ENCODE results near the gene PAK5. TPM values are rescaled to one million over a fixed set of nuclear protein-coding genes. Genes with fewer than 3 reads are reported as not detected.

The PAK5 gene
- total RNA-seq, 2 experiments from 2014 or later = not detected

DNA sequence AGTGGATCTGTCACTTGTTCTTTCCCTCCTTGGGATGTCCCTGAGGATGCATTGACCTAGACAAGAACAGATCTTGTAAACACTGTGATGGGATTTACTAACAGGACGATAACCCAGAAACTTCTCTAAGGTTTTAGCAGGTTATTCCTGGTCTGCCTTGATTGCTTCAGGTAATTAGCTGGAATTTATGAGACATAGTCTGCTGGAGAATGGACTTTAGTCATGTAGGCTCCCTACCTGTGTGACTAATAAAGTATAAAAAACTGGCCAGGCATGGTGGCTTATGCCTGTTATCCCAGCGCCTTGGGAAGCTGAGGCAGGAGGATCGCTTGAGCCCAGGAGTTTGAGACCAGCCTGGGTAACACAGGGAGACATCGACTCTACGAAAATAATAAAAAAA, 96.1 kb downstream of the PAK5 start:
- ATAC-seq (ENCODE audit: poor library complexity) = no peak
- Mint-ChIP-seq H3K36me3 (ENCODE audit: low read depth) (no peaks in the 10 kb centered on the region), H3K27ac (no peak overlapping the region), H3K4me3 (no peak overlapping the region), H3K4me1 (ENCODE audit: low read depth) (no peaks in the 10 kb centered on the region), H3K27me3 (no peaks in the 10 kb centered on the region), H3K9me3 (peaks cover 8% of the 10 kb centered on the region)
- no peak overlapping the region for H3K4me3 ChIP-seq (ENCODE audit: low read length)
- POLR2A ChIA-PET = no interaction called here
- DNase-seq = no peak
- H3K9me3 ChIP-seq (ENCODE audit: control insufficient read depth in 1 of 2, insufficient read depth in 1 of 2, low read length in 2 of 2) = peaks cover 0 to 1% of the 10 kb centered on the region in 2 experiments
- intact Hi-C loops (cut with DNase I, micrococcal nuclease) = no loop called here
- H3K27ac ChIP-seq (ENCODE audit: low read depth in 1 of 2, low read length in 2 of 2) = no peak overlapping the region
- no peaks in the 10 kb centered on the region for H3K27me3 ChIP-seq (ENCODE audit: control insufficient read depth in 1 of 2, insufficient read depth in 2 of 2, low read length in 2 of 2)
- no peaks in the 10 kb centered on the region for H3K36me3 ChIP-seq (ENCODE audit: insufficient read depth, low read length)
- TF ChIP-seq CTCF (IDR thresholded peaks at IDR 0.05) = no peak
- H3K4me1 ChIP-seq (ENCODE audit: insufficient read depth, low read length) = no peaks in the 10 kb centered on the region
- CTCF ChIA-PET = no interaction called here

GRCh38 chr20:9741996-9742395, 96.9 kb downstream of the PAK5 start:
- no peak for TF ChIP-seq CTCF (IDR thresholded peaks at IDR 0.05)
- ATAC-seq (ENCODE audit: poor library complexity) = no peak
- Histone ChIP-seq H3K9me3 (ENCODE audit: control insufficient read depth in 1 of 2, insufficient read depth in 1 of 2, low read length in 2 of 2) (peaks cover 0 to 4% of the 10 kb centered on the region in 2 experiments), H3K4me3 (ENCODE audit: low read length) (no peak overlapping the region), H3K27ac (ENCODE audit: low read depth in 1 of 2, low read length in 2 of 2) (no peak overlapping the region), H3K27me3 (ENCODE audit: control insufficient read depth in 1 of 2, insufficient read depth in 2 of 2, low read length in 2 of 2) (no peaks in the 10 kb centered on the region), H3K4me1 (ENCODE audit: insufficient read depth, low read length) (no peaks in the 10 kb centered on the region), H3K36me3 (ENCODE audit: insufficient read depth, low read length) (no peaks in the 10 kb centered on the region)
- intact Hi-C loops (cut with DNase I, micrococcal nuclease) = no loop called here
- ChIA-PET CTCF (no interaction called here), POLR2A (no interaction called here)
- H3K4me3 Mint-ChIP-seq = no peak overlapping the region
- no peak for DNase-seq
- peaks cover 8% of the 10 kb centered on the region for H3K9me3 Mint-ChIP-seq
- no peaks in the 10 kb centered on the region for H3K4me1 Mint-ChIP-seq (ENCODE audit: low read depth)
- no peak overlapping the region for H3K27ac Mint-ChIP-seq
- H3K36me3 Mint-ChIP-seq (ENCODE audit: low read depth) = no peaks in the 10 kb centered on the region
- H3K27me3 Mint-ChIP-seq = no peaks in the 10 kb centered on the region

DNA sequence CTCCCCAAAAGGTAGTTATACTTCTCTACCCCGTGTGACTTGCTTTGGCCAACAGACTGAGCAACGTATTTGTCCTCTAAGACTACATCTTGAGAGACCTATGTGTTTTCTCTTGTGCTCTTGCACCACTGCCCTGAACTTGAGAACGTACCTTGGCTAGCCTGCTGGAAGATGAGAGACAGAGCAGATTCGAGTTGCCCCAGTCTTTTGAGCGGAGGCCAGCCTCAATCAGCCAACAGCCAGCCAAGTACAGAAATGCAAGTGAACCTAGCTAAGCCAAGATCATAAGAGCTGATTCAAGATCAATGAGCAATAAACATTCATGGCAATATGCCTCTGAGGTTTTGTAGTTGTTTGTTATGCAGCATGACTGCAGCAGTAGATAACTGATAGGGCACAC, 98.4 kb downstream of the PAK5 start:
- intact Hi-C loops (cut with DNase I, micrococcal nuclease) = no loop called here
- Mint-ChIP-seq H3K27ac (no peak overlapping the region), H3K4me1 (ENCODE audit: low read depth) (no peaks in the 10 kb centered on the region), H3K9me3 (peaks cover 2% of the 10 kb centered on the region), H3K36me3 (ENCODE audit: low read depth) (no peaks in the 10 kb centered on the region), H3K27me3 (no peaks in the 10 kb centered on the region), H3K4me3 (no peak overlapping the region)
- Histone ChIP-seq H3K27me3 (ENCODE audit: control insufficient read depth in 1 of 2, insufficient read depth in 2 of 2, low read length in 2 of 2) (no peaks in the 10 kb centered on the region), H3K27ac (ENCODE audit: low read depth in 1 of 2, low read length in 2 of 2) (no peak overlapping the region), H3K4me1 (ENCODE audit: insufficient read depth, low read length) (no peaks in the 10 kb centered on the region), H3K9me3 (ENCODE audit: control insufficient read depth in 1 of 2, insufficient read depth in 1 of 2, low read length in 2 of 2) (peaks cover 4% of the 10 kb centered on the region in 2 experiments), H3K36me3 (ENCODE audit: insufficient read depth, low read length) (no peaks in the 10 kb centered on the region), H3K4me3 (ENCODE audit: low read length) (no peak overlapping the region)
- no peak for ATAC-seq (ENCODE audit: poor library complexity)
- CTCF ChIA-PET = no interaction called here
- TF ChIP-seq CTCF (IDR thresholded peaks at IDR 0.05) = no peak
- POLR2A ChIA-PET = no interaction called here
- no peak for DNase-seq

All from CD4-positive, alpha-beta T cell (primary cell).